NCI-H2081 treated with DMSO at 0.1 percent for 48 hours (cell line): ENCODE measurements around the gene STAB2.

ENCODE experiments used
- DNase-seq: peaks from one replicate; lab custom pipeline; 2025; lab: John Stamatoyannopoulos, UW

STAB2 gene

GRCh38 chr12:103654816-103655215, 67.7 kb downstream of the STAB2 start:
- no peak for DNase-seq

DNA sequence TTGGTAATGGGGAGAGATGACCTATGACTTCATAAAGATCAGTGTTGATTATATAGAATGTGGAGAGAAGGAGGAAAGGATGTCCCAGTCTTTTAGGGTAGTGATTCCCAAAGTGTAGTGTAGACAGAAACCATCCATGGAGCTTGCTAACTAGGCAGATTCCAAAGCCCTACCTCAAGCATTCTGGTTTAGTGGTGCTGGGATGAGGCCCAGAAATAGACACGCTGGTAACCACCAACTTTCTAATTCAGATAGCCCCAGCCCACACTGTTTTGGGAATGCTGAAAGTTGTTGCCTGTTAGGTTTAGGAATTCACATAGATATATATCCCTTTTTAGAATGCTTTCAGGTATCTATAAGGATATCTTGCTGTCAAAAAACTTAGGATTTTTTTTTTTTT, 69.2 kb downstream of the STAB2 start:
- no peak for DNase-seq

DNA sequence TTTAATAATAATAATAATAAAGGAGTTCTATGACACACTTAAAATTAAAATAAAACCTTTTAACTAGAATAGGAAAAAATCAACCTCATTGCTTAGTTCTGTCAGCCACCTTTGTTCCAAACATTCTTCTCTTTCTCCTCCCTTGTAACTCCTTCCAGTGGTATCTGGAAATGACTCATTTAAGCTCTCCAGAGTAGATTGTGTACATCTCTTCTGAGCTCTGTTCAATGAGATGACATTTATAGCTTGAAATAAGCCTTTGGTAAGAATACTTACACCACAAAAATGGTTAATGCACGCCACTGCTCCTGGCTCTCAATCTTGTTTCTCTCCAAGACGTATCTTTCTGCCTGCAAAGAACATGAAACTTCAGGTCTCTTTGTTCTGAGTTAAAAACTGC, 70.3 kb downstream of the STAB2 start:
- DNase-seq = no peak

GRCh38 chr12:103664626-103665025, 77.6 kb downstream of the STAB2 start:
- no peak for DNase-seq

- no peak for DNase-seq
These were observed 78.9 kb downstream of the STAB2 start for GRCh38 chr12:103665971-103666370.

DNA sequence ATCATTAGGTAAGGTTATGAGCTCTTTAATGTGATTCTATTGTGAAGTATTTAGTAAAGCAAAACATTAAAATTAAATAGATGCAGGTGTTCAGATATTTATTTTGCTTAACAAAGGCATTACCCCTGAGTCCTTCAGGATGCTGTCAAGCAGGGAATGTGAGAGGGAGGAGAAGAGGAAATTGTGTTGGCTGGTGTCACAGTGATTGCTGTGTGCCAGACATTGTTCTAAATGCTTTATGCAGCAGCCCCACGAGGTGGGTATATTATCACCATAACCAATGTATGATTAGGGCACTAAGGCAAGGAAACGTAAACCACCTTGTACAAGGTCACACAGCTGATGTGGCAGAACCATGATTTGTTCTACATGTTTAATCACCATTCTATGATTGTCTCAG, 80.1 kb downstream of the STAB2 start:
- no peak for DNase-seq

- no peak for DNase-seq
These were observed 81.4 kb downstream of the STAB2 start for GRCh38 chr12:103668520-103668919.

- DNase-seq = no peak
These were observed 84.3 kb downstream of the STAB2 start for GRCh38 chr12:103671367-103671766.

DNA sequence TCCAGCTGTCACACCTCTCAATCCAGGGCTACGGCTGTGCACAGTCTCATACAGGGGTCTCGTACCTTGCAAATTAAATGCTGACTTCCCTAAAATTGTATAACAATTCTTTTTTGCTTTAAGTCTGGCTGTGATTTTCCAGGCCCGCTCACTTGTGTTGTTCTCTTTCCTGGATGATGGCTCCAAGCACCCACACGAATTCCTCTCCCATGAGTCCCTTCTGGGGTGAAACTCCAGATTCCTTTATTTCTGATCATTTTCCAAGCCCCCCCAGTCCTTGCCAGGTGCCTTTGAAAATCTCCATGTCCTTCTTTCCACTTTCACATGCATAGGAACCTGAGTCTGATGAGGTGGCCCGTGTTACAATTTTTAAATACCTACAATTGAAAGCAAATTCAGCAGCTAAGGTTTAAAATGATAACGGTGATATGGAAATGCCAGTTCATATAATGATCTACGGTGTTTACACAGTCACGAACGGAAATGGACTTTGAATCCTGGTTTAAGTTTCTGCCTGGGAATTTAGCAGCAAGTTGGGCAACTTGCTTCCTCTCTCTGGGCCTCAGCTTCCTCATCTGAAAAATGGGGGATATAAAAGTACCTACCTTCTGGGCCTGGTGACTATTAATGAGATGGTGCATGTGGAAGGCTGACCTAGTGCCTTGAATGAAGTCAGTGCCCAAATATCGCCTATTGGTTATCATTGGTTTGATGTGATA, 85.5 kb downstream of the STAB2 start:
- DNase-seq = no peak

DNA sequence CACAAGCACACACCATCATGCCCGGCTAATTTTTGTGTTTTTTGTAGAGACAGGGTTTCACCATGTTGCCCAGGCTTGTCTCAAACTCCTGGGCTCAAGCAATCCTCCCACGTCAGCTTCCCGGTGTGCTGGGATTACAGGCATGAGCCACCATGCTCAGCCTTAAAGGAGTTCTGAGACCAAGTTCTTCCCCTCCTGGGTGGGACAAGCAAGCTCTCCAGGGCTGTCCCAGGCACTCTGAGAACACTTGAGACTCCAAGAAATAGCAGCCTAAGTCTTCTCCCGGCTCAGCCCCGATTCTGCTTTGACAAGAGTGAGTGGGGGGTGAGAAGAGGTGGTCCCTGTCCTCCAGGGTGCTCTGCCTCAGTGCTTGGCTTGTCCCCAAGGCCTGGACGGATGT, 86.4 kb downstream of the STAB2 start:
- DNase-seq = no peak

DNA sequence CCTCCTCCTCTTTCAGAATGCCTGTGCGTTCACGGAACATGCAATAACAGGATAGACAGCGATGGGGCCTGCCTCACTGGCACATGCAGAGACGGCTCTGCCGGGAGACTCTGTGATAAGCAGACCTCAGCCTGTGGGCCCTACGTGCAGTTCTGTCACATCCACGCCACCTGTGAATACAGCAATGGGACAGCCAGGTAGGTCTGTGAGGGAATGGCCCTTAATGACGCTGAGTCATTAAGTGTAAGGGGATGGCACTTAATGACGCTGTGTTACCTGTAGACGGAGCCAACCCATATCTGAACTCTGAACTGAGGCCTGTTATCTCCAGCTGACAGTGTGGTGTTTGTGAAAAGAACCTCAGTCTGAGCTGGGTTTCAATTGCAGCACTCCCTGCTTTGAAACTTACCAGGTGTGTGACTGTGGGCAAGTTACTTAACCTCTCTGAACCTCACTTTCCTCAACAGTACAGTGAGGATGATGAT, 86.9 kb downstream of the STAB2 start:
- no peak for DNase-seq

- no peak for DNase-seq
These were observed 89.8 kb downstream of the STAB2 start for GRCh38 chr12:103676893-103677292.

DNA sequence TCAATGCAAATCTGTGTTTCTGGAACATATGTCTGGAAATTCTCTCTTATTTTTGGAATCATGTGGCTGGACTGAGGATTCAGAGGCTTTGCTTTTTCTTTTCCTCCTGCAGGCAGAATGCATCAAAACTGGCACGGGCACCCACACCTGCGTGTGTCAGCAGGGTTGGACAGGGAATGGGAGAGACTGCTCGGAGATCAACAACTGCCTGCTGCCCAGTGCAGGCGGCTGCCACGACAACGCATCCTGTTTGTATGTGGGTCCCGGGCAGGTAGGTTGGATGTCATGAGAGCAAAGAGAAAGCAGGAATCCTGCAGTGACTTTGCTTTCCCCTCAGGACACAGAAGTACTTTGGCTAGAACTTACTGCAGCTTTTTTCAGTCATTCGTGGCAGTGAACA, 90.3 kb downstream of the STAB2 start:
- DNase-seq = no peak

- DNase-seq = no peak
These were observed 90.8 kb downstream of the STAB2 start for GRCh38 chr12:103677905-103678304.

DNA sequence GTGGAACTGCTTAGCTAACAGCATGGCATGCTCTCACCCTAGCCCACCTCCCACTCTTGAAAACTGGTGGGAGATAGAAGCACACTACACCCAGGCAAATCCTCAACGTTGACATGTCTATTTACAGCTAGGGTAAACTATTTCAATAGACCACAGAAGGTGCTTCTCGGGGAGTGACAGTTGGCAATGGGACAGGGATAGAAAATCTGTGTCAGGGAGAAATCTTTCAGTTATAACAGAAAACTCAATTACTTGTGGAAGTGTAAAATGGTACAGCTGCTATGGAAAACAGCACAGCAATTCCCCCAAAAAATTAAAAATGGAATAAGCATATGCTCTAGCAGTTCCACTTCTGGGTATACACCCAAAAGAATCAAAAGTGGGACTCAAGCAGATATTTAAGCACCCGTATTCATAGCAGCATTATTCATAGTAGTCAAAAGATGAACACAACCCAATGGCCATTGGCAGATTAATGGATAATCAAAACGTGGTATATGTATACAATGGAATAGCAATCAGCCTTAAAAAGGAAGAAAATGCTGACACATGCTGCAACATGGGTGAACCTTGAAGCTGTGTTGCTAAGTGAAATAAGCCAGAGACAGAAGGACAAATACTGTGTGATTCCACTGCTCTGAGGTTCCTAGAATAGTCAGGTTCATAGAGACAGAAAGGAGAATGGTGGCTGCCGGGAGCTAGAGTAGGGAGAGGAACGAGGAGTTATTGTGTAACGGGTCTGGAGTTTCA, 92.5 kb downstream of the STAB2 start:
- DNase-seq = no peak

DNA sequence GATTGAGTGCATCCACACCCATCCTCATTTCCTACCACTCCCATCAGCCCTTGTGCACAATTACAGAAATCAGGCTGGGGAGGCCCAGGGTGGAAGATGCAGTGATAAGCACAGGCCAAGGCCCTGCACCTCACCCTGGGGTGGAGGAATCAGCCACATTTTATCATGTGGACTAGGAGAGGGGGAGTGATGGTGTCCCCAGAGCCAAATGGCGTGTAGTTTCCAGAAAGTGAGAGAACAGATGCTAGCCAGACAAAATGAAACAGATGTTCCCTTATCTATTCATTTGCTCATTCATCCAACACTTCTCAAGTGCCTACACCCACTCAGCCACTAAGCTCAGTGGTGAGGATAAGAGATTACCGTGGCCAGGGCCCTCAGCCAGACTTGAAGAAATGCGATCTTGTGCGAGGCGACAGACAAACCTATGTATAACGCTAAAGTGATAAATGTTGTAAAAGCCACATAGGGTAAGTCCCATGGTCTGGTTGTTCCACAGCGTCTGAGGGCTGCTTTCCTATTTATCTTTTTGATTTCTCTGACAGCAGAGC, 93.6 kb downstream of the STAB2 start:
- DNase-seq = no peak

- DNase-seq = no peak
These were observed 99.0 kb downstream of the STAB2 start for GRCh38 chr12:103686026-103686425.

GRCh38 chr12:103687253-103687652, 100.2 kb downstream of the STAB2 start:
- DNase-seq = no peak

DNA sequence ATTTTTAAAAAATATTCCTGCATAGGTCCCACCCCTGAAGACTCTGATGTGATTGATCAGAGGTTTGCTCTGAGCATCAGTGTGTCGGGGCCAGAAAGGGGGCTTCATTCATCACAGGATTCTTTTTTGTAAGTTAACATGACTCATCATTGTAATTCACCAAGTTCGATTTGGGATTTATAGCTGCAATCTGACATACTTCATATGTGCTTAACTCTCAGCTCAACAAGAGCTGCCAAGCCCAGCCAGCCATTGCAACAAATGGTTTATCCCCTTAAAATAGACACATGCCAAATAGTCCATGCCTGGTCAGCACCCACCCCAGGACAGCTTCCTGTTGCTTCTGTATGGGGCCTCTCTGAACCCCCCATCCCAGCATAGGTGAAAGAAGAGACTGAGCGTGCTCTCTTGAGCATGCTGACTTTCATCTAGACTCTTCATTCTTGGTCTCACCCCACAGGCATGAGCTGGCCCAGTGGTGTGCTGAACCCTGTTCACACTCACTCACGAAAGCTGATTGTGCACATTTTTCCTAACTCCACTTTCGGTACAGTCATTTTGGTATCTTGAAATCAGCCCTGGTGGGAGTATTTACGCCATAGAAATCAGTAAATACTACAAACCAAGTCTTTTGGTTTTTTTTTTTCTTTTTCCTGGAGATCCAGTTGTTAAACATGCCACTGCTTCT, 101.4 kb downstream of the STAB2 start:
- DNase-seq = no peak

GRCh38 chr12:103690426-103690825, 103.4 kb downstream of the STAB2 start:
- DNase-seq = no peak

GRCh38 chr12:103691063-103691462, 104.0 kb downstream of the STAB2 start:
- no peak for DNase-seq

DNA sequence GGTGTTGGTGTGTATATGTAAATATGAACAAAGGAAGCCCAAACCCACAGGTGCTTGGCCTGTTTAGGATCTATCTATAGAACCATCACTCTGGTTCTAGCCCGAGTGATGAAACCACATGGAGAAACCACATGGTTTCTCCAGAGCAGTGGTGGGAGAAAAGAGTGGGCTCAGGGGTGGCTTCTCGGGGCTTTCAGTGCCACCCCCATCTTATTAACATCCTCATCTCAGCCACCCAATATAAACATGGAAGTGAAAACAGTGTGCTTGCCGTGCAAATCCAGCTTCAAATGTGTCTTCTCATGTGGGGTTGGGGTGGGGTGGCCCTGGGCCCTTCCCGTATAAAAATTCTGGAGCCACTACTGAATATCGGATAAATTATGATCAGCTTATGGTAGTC, 109.0 kb downstream of the STAB2 start:
- DNase-seq = no peak
